H1 (cell line): ENCODE data around the gene ADGRL2. TPM values are rescaled to one million over a fixed set of nuclear protein-coding genes. Genes with fewer than 3 reads are reported as not detected.

ENCODE experiments used
- CTCF ChIA-PET: fragments of 300-600 bp; sonication (Branson Sonifier 250); formaldehyde crosslinking; loops from one replicate; lab custom pipeline; 2021; ENCODE audit not compliant: partially characterized antibody; lab: Charles Lee
- POLR2A ChIA-PET: fragments of 300-600 bp; sonication (Branson Sonifier 250); formaldehyde crosslinking; loops from one replicate; lab custom pipeline; 2021; ENCODE audit warnings: inconsistent platforms; ENCODE audit not compliant: partially characterized antibody; lab: Charles Lee
- DNase-seq, 2 experiments: peaks; one replicate each; pipeline versions ENCODE4 v3.0.0 to v3.0.0-alpha.2; 2010 to 2022; ENCODE audit warnings: low spot score in 2 of 2, low read depth in 1 of 2, mixed read lengths in 1 of 2
- FAIRE-seq: peaks from 2 replicates; lab custom pipeline; 2011; peaks lifted over from hg19 to GRCh38; lab: Jason Lieb, UNC
- H2AFZ ChIP-seq: 2 replicates; pipeline ENCODE4 v1.8.1; 2012; ENCODE audit warnings: low read length, inconsistent platforms
- H2AK5ac ChIP-seq: 2 replicates; pipeline ENCODE4 v1.6.1; 2013; ENCODE audit warnings: low read depth, low read length
- H2BK120ac ChIP-seq: replicated peaks from 2 replicates; pipeline ENCODE3; 2013; ENCODE audit warnings: low read depth, low read length, inconsistent platforms
- H2BK12ac ChIP-seq: 2 replicates; pipeline ENCODE4 v1.6.1; 2013; ENCODE audit warnings: low read depth, low read length
- H2BK15ac ChIP-seq: 2 replicates; pipeline ENCODE4 v1.6.1; 2013; ENCODE audit warnings: low read length
- H2BK20ac ChIP-seq: 2 replicates; pipeline ENCODE4 v1.6.1; 2013; ENCODE audit warnings: low read length
- H2BK5ac ChIP-seq: 2 replicates; pipeline ENCODE4 v1.6.1; 2013; ENCODE audit warnings: low read depth, low read length
- H3K14ac ChIP-seq: 2 replicates; pipeline ENCODE4 v1.6.1; 2013; ENCODE audit warnings: inconsistent platforms; ENCODE audit not compliant: insufficient read length
- H3K18ac ChIP-seq: 2 replicates; pipeline ENCODE4 v1.6.1; 2013; ENCODE audit warnings: low read length; ENCODE audit errors: extremely low read depth
- H3K23ac ChIP-seq: 2 replicates; pipeline ENCODE4 v1.6.1; 2013; ENCODE audit warnings: inconsistent platforms; ENCODE audit not compliant: insufficient read length
- H3K23me2 ChIP-seq: 2 replicates; pipeline ENCODE4 v1.6.1; 2013; ENCODE audit warnings: low read depth, low read length
- H3K27ac ChIP-seq: 2 replicates; pipeline ENCODE4 v1.6.1; 2011; ENCODE audit warnings: low read depth, low read length, inconsistent platforms
- H3K27me3 ChIP-seq, 4 experiments: replicated peaks in 1 of 4; 1 replicate in 1 of 4; 2 replicates in 3 of 4; pipeline versions ENCODE4 v1.6.1 to v1.8.1; 2011 to 2013; ENCODE audit warnings: low read length in 3 of 4, mild to moderate bottlenecking in 3 of 4, inconsistent platforms in 2 of 4, mixed read lengths in 2 of 4, moderate library complexity in 1 of 4; ENCODE audit not compliant: control insufficient read depth in 3 of 4, insufficient read depth in 3 of 4; ENCODE audit errors: extremely low read depth in 1 of 4
- H3K36me3 ChIP-seq, 4 experiments: 2 replicates each; pipeline versions ENCODE4 v1.6.1 to v1.8.1; 2011 to 2013; ENCODE audit warnings: mild to moderate bottlenecking in 4 of 4, low read length in 3 of 4, moderate library complexity in 2 of 4, control low read depth in 1 of 4, inconsistent platforms in 1 of 4; ENCODE audit not compliant: insufficient read depth in 4 of 4, control insufficient read depth in 2 of 4
- H3K4ac ChIP-seq: replicated peaks from 2 replicates; pipeline ENCODE3; 2013; ENCODE audit warnings: low read length, low read depth, mixed read lengths, inconsistent platforms; ENCODE audit not compliant: insufficient read length
- H3K4me1 ChIP-seq, 4 experiments: replicated peaks in 1 of 4; 1 replicate in 1 of 4; 2 replicates in 3 of 4; pipeline versions ENCODE4 v1.6.1 to v1.8.1; 2011 to 2013; ENCODE audit warnings: low read length in 3 of 4, inconsistent platforms in 2 of 4, mixed read lengths in 1 of 4; ENCODE audit not compliant: insufficient read depth in 4 of 4, control insufficient read depth in 3 of 4
- H3K4me2 ChIP-seq, 2 experiments: 2 replicates each; pipeline versions ENCODE4 v1.6.1 to v1.8.1; 2011 to 2013; ENCODE audit warnings: low read depth in 2 of 2, low read length in 2 of 2, control low read depth in 1 of 2, inconsistent platforms in 1 of 2, mild to moderate bottlenecking in 1 of 2; ENCODE audit not compliant: insufficient read depth in 1 of 2
- H3K4me3 ChIP-seq, 4 experiments: fragments of 200-600, 300-600 bp in 1 of 4; sonication (generic), shearing (Covaris generic), sonication (Bioruptor Twin) in 1 of 4; 2 replicates each; pipeline versions ENCODE4 v1.5.1 to v1.8.1; 2011 to 2016; ENCODE audit warnings: low read length in 4 of 4, low read depth in 3 of 4, control low read depth in 2 of 4, inconsistent platforms in 2 of 4, mild to moderate bottlenecking in 2 of 4, mixed read lengths in 1 of 4, moderate library complexity in 1 of 4; ENCODE audit not compliant: insufficient read depth in 2 of 4; ENCODE audit errors: extremely low read depth in 1 of 4
- H3K56ac ChIP-seq: replicated peaks from 2 replicates; pipeline ENCODE3; 2013; ENCODE audit warnings: low read depth, mild to moderate bottlenecking, mixed read lengths, low read length, inconsistent platforms; ENCODE audit not compliant: insufficient read length
- H3K79me1 ChIP-seq: 2 replicates; pipeline ENCODE4 v1.6.1; 2013; ENCODE audit warnings: low read depth, low read length, control low read depth
- H3K79me2 ChIP-seq, 2 experiments: 2 replicates each; pipeline versions ENCODE4 v1.6.1 to v1.8.1; 2012 to 2013; ENCODE audit warnings: low read length in 2 of 2, mild to moderate bottlenecking in 2 of 2, inconsistent platforms in 1 of 2; ENCODE audit not compliant: insufficient read depth in 2 of 2, control insufficient read depth in 1 of 2
- H3K9ac ChIP-seq, 4 experiments: replicated peaks in 1 of 4; 1 replicate in 1 of 4; 2 replicates in 3 of 4; pipeline versions ENCODE4 v1.6.1 to v1.8.1; 2011 to 2013; ENCODE audit warnings: low read depth in 3 of 4, low read length in 3 of 4, control low read depth in 2 of 4, mild to moderate bottlenecking in 2 of 4, moderate library complexity in 2 of 4, inconsistent platforms in 1 of 4; ENCODE audit errors: extremely low read depth in 1 of 4
- H3K9me3 ChIP-seq, 2 experiments: 2 replicates each; pipeline versions ENCODE4 v1.6.1 to v1.8.1; 2012 to 2013; ENCODE audit warnings: mild to moderate bottlenecking in 2 of 2, moderate library complexity in 2 of 2, control low read depth in 1 of 2, inconsistent platforms in 1 of 2, low read depth in 1 of 2, low read length in 1 of 2, mixed read lengths in 1 of 2; ENCODE audit not compliant: insufficient read depth in 2 of 2
- H4K20me1 ChIP-seq, 2 experiments: replicated peaks in 1 of 2; 2 replicates each; pipeline versions ENCODE3 to v1.8.1; 2011 to 2013; ENCODE audit warnings: inconsistent platforms in 2 of 2, low read length in 2 of 2, mild to moderate bottlenecking in 1 of 2; ENCODE audit not compliant: insufficient read depth in 2 of 2, control insufficient read depth in 1 of 2
- H4K5ac ChIP-seq: 2 replicates; pipeline ENCODE4 v1.6.1; 2013; ENCODE audit warnings: low read length, low read depth, mixed read lengths, inconsistent platforms; ENCODE audit not compliant: insufficient read length
- H4K8ac ChIP-seq: 2 replicates; pipeline ENCODE4 v1.8.0; 2013; ENCODE audit warnings: mild to moderate bottlenecking, moderate library complexity, low read length, inconsistent platforms; ENCODE audit not compliant: insufficient read depth; ENCODE audit errors: extremely low read depth
- H4K91ac ChIP-seq: replicated peaks from 2 replicates; pipeline ENCODE3; 2013; ENCODE audit warnings: low read length, mixed read lengths, inconsistent platforms; ENCODE audit not compliant: insufficient read length
- ATF3 ChIP-seq: IDR thresholded peaks from 2 replicates; pipeline ENCODE4 v1.6.1; 2011; ENCODE audit warnings: low read depth, mild to moderate bottlenecking, low read length; ENCODE audit not compliant: insufficient read depth
- WGBS, 2 experiments: shearing (Covaris generic) in 1 of 2; methylation state at CpG; one replicate each; pipeline versions ENCODE4 v1.1.6 to v1.1.7; 2013 to 2015; ENCODE audit warnings: low lambda C conversion rate in 2 of 2, mixed read lengths in 2 of 2, inconsistent platforms in 1 of 2, low coverage in 1 of 2, missing lambda C conversion rate in 1 of 2; ENCODE audit not compliant: insufficient replicate concordance in 2 of 2, insufficient coverage in 1 of 2, insufficient read length in 1 of 2; ENCODE audit errors: extremely low coverage in 1 of 2, missing lambda C conversion rate in 1 of 2; 5-methylcytosine and 5-hydroxymethylcytosine counted together
- polyA plus RNA-seq, 7 experiments: library from polyadenylated mRNA; depleted of rRNA in 3 of 7; stranded (reverse) in 5 of 7; unstranded in 2 of 7; fragments of >200 nt in 5 of 7; fragments of 200-250 nt in 2 of 7; gene quantifications; 1 replicate in 5 of 7; 2 replicates in 1 of 7; 4 replicates in 1 of 7; pipeline versions ENCODE4 v1.2.1 to v1.2.3, GENCODE V29; 2011 to 2013; ENCODE audit warnings: missing spikeins in 2 of 7, mixed read lengths in 2 of 7
- total RNA-seq: library from RNA; stranded (reverse); fragmentation: NEBNext Ultra II Directional; extraction: Animal tissue kit (Norgen Biotek cat#: 25700); gene quantifications from 2 replicates; pipeline ENCODE4 v1.2.1, GENCODE V29; 2021

Gene ADGRL2
- total and polyA plus RNA-seq, 2 of the 8 experiments (the other 6 are each of a cell fraction or from before 2014, with no cell fraction given): 113 to 124 TPM

GRCh38 chr1:81844477-81844876, 43.7 kb downstream of the ADGRL2 start:
- H4K5ac ChIP-seq: no peak overlapping the region
- no peak for DNase-seq
- no peak overlapping the region for H2BK15ac ChIP-seq
- no peak overlapping the region for H3K4ac ChIP-seq
- no peak overlapping the region for H3K9ac ChIP-seq
- no peaks in the 10 kb centered on the region for H3K9me3 ChIP-seq
- ChIA-PET POLR2A (no interaction called here), CTCF (no interaction called here)
- no peak for FAIRE-seq
- no peak overlapping the region for H2BK120ac ChIP-seq
- H4K20me1 ChIP-seq: peaks cover 3 to 8% of the 10 kb centered on the region in 2 experiments
- H3K27me3 ChIP-seq: no peaks in the 10 kb centered on the region
- no peak overlapping the region for H2BK5ac ChIP-seq
- H3K4me2 ChIP-seq: no peak overlapping the region
- no peak overlapping the region for H3K14ac ChIP-seq
- peaks cover 0 to 51% (median 0%) of the 10 kb centered on the region in 4 experiments; a peak in 4 of 8 replicates for H3K36me3 ChIP-seq
- no peak overlapping the region for H2BK12ac ChIP-seq
- no peak overlapping the region for H4K91ac ChIP-seq
- H4K8ac ChIP-seq: no peak overlapping the region
- peaks cover 0 to 93% of the 10 kb centered on the region in 2 experiments; a peak in 3 of 4 replicates for H3K79me2 ChIP-seq
- 100% methylated on average over 2 of the region's 2 CpGs; no CpG with 5 or more reads in 1 of the 2 experiments for WGBS, 2 experiments
- no peak overlapping the region for H3K18ac ChIP-seq
- H3K4me1 ChIP-seq: peaks cover 0 to 12% (median 2%) of the 10 kb centered on the region in 4 experiments; a peak in 3 of 7 replicates
- no peak overlapping the region for H3K27ac ChIP-seq
- H3K23ac ChIP-seq: no peak overlapping the region
- TF ChIP-seq ATF3: no peak
- no peak overlapping the region for H2BK20ac ChIP-seq
- H2AFZ ChIP-seq: no peak overlapping the region
- H3K56ac ChIP-seq: no peak overlapping the region
- no peaks in the 10 kb centered on the region; the same call in 1 of the 2 replicates for H3K79me1 ChIP-seq
- H3K23me2 ChIP-seq: no peaks in the 10 kb centered on the region; the same call in 1 of the 2 replicates
- no peak overlapping the region for H3K4me3 ChIP-seq
- H2AK5ac ChIP-seq: no peak overlapping the region
